Adrenal gland (tissue), 5 donors: ENCODE measurements around the gene VN1R5.
"Not testable (repeated sequence)": the region's sequence is repeated elsewhere in the genome, so short reads cannot be mapped to it uniquely, and the experiment has no call there.

ENCODE experiments used
- POLR2A ChIP-seq, 2 donors: fragments of 450-650 bp; IDR thresholded peaks; one replicate each; pipeline ENCODE4 v1.6.1; 2017; ENCODE audit warnings: antibody characterized with exemption in 2 of 2, mild to moderate bottlenecking in 2 of 2, moderate library complexity in 1 of 2
- TF ChIP-seq, protein P1 (sequence below), 6 experiments: fragments of 450-650 bp in 4 of 6; fragments of 200-600 bp in 2 of 6; sonication (generic) in 1 of 6; IDR thresholded peaks; 1 replicate in 5 of 6; 2 replicates in 1 of 6; pipeline versions ENCODE4 v1.5.1 to v1.8.0; 2016 to 2021; ENCODE audit warnings: antibody characterized with exemption in 6 of 6, mild to moderate bottlenecking in 2 of 6, moderate library complexity in 1 of 6
- donor health status: DM: no; HTN: no; CAD: no.

DNA sequence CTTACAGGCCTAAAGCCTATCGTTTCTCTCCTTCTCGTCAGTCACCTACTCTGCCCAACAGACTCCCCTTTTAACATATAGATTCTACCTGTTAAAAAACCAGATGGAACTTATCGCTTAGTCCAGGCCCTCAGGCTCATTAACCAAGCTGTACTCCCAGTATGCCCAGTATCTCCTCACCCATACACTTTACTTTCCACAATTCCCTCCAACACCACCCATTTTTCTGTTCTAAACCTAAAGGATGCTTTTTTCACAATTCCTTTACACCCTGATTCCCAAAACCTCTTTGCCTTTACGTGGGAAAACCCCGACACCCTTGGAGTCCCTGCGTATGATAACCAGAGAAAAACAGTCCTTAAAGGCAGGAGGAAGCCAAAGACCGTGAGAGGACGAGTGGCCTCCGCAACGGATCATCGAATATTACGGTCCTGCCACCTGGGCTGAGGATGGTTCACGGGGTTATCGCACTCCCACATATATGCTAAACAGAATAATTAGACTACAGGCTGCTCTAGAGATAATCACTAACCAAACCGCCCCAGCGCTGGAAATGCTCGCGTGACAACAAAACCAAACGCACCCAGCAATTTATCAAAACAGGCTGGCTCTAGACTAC, 33.5 kb downstream of the VN1R5 start:
- TF ChIP-seq, protein P1, sequence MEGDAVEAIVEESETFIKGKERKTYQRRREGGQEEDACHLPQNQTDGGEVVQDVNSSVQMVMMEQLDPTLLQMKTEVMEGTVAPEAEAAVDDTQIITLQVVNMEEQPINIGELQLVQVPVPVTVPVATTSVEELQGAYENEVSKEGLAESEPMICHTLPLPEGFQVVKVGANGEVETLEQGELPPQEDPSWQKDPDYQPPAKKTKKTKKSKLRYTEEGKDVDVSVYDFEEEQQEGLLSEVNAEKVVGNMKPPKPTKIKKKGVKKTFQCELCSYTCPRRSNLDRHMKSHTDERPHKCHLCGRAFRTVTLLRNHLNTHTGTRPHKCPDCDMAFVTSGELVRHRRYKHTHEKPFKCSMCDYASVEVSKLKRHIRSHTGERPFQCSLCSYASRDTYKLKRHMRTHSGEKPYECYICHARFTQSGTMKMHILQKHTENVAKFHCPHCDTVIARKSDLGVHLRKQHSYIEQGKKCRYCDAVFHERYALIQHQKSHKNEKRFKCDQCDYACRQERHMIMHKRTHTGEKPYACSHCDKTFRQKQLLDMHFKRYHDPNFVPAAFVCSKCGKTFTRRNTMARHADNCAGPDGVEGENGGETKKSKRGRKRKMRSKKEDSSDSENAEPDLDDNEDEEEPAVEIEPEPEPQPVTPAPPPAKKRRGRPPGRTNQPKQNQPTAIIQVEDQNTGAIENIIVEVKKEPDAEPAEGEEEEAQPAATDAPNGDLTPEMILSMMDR (IDR thresholded peaks at IDR 0.05): not testable (repeated sequence)
- not testable (repeated sequence) for TF ChIP-seq POLR2A (IDR thresholded peaks at IDR 0.05)
